HepG2 (cell line): Measurements from ENCODE around the gene NEK5.

Experiments
- ATRX ChIP-seq: sonication (generic); formaldehyde crosslinking; IDR thresholded peaks from 2 replicates; pipeline ENCODE4 v1.4.0; 2020; ENCODE audit warnings: missing genetic modification reagents, borderline replicate concordance
- BRCA1 ChIP-seq: sonication (generic); formaldehyde crosslinking; IDR thresholded peaks from 2 replicates; pipeline ENCODE4 v1.4.0; 2020; ENCODE audit warnings: missing genetic modification reagents
- CHCHD3 ChIP-seq: sonication (generic); formaldehyde crosslinking; IDR thresholded peaks from 2 replicates; pipeline ENCODE4 v1.8.0; 2022; ENCODE audit warnings: mild to moderate bottlenecking, missing genetic modification reagents, moderate library complexity
- EZH2 ChIP-seq: conservative IDR thresholded peaks from 2 replicates; pipeline ENCODE4 v1.6.1; 2012; ENCODE audit warnings: mild to moderate bottlenecking, low read depth, low read length, moderate library complexity
- FIP1L1 ChIP-seq: fragments of 200-400 bp; formaldehyde crosslinking; IDR thresholded peaks from 2 replicates; pipeline ENCODE4 v1.6.1; 2018; ENCODE audit warnings: low read depth, mild to moderate bottlenecking, low read length, moderate library complexity, borderline replicate concordance; ENCODE audit not compliant: insufficient read depth
- POLR2AphosphoS5 ChIP-seq: IDR thresholded peaks from 2 replicates; pipeline ENCODE4 v1.6.1; 2012; ENCODE audit warnings: low read depth, low read length
- PREB ChIP-seq: sonication (generic); formaldehyde crosslinking; IDR thresholded peaks from 2 replicates; pipeline ENCODE4 v1.4.0; 2020; ENCODE audit warnings: missing genetic modification reagents
- RFX5 ChIP-seq: IDR thresholded peaks from 2 replicates; pipeline ENCODE4 v1.6.1; 2011; ENCODE audit warnings: low read depth, low read length, improper control_type of control experiment
- SETDB1 ChIP-seq: sonication (generic); formaldehyde crosslinking; IDR thresholded peaks from 2 replicates; pipeline ENCODE4 v1.5.1; 2020; ENCODE audit warnings: missing genetic modification reagents, mild to moderate bottlenecking, borderline replicate concordance
- SPEN ChIP-seq: sonication (generic); formaldehyde crosslinking; IDR thresholded peaks from 2 replicates; pipeline ENCODE4 v1.5.1; 2020; ENCODE audit warnings: low read depth, mild to moderate bottlenecking, missing genetic modification reagents
- YY1 ChIP-seq: IDR thresholded peaks from 2 replicates; pipeline ENCODE4 v1.6.1; 2011; ENCODE audit warnings: low read length, low read depth, moderate library complexity, mild to moderate bottlenecking; ENCODE audit not compliant: insufficient read depth, insufficient replicate concordance
- ZNF546 ChIP-seq: sonication (generic); formaldehyde crosslinking; conservative IDR thresholded peaks from 2 replicates; pipeline ENCODE4 v1.8.1; 2023; ENCODE audit warnings: mild to moderate bottlenecking, missing genetic modification reagents
- ZNF639 ChIP-seq: conservative IDR thresholded peaks from 2 replicates; pipeline ENCODE4 v1.6.1; 2018; ENCODE audit warnings: missing genetic modification reagents
- ZNF704 ChIP-seq: sonication (generic); formaldehyde crosslinking; IDR thresholded peaks from 2 replicates; pipeline ENCODE4 v1.8.1; 2023; ENCODE audit warnings: mild to moderate bottlenecking, inconsistent platforms, moderate library complexity, missing genetic modification reagents, borderline replicate concordance

GRCh38 chr13:51995677-51996551, 133.0 kb downstream of the NEK5 start:
- TF ChIP-seq PREB (no peak), CHCHD3 (CRISPR knock-in tag) (no peak), ZNF704 (no peak), BRCA1 (CRISPR knock-in tag) (no peak), RFX5 (no peak), ATRX (no peak), ZNF546 (CRISPR knock-in tag) (no peak), SPEN (CRISPR knock-in tag) (no peak), ZNF639 (CRISPR knock-in tag) (no peak), FIP1L1 (no peak), SETDB1 (CRISPR knock-in tag) (no peak), YY1 (no peak), POLR2AphosphoS5 (no peak), EZH2 (no peak)
